Stimulated activated CD8-positive, alpha-beta memory T cell treated with anti-CD3 and anti-CD28 coated beads, Interleukin-7, amount 100 ng/mL, for 48 hours (primary cell): ENCODE data around the gene EVX1.

Source experiments
- DNase-seq, 2 donors: peaks; one replicate each; pipeline ENCODE4 v3.0.0-alpha.2; 2020; ENCODE audit warnings: low read depth in 1 of 2; ENCODE audit errors: extremely low read depth in 1 of 2

The EVX1 gene

GRCh38 chr7:27248427-27248806, 5.8 kb downstream of the EVX1 start:
- DNase-seq, result no peak

- DNase-seq, result no peak
Measured at GRCh38 chr7:27248911-27249723, 6.5 kb downstream of the EVX1 start.

- no peak for DNase-seq
Measured at GRCh38 chr7:27249724-27250556, 7.3 kb downstream of the EVX1 start.

- DNase-seq, result no peak
Measured at GRCh38 chr7:27250557-27251070, 8.0 kb downstream of the EVX1 start.

- DNase-seq, result no peak
Measured at GRCh38 chr7:27251136-27251651, 8.6 kb downstream of the EVX1 start.

GRCh38 chr7:27251652-27252590, 9.3 kb downstream of the EVX1 start:
- DNase-seq, result no peak

- DNase-seq, result no peak
Measured at GRCh38 chr7:27254625-27255024, 12.0 kb downstream of the EVX1 start.

GRCh38 chr7:27260211-27260610, 17.6 kb downstream of the EVX1 start:
- no peak for DNase-seq

- DNase-seq, result no peak
Measured at GRCh38 chr7:27262121-27262520, 19.5 kb downstream of the EVX1 start.

- DNase-seq, result no peak
Measured at GRCh38 chr7:27263781-27264180, 21.2 kb downstream of the EVX1 start.

- DNase-seq, result no peak
Measured at GRCh38 chr7:27269455-27269854, 26.9 kb downstream of the EVX1 start.

GRCh38 chr7:27271384-27271783, 28.8 kb downstream of the EVX1 start:
- no peak for DNase-seq

GRCh38 chr7:27277628-27278027, 35.0 kb downstream of the EVX1 start:
- DNase-seq, result no peak

GRCh38 chr7:27283558-27283957, 41.0 kb downstream of the EVX1 start:
- no peak for DNase-seq

- no peak for DNase-seq
Measured at GRCh38 chr7:27295236-27295635, 52.6 kb downstream of the EVX1 start.

GRCh38 chr7:27297356-27297755, 54.8 kb downstream of the EVX1 start:
- DNase-seq, result no peak
